Esophagus muscularis mucosa (tissue), 4 donors: ENCODE measurements around the gene HABP4. TPM values are rescaled to one million over a fixed set of nuclear protein-coding genes. Genes with fewer than 3 reads are reported as not detected.

Experiments
- DNase-seq: peaks from one replicate; pipeline ENCODE4 v3.0.0-alpha.2; 2017; ENCODE audit errors: extremely low spot score
- H3K27ac ChIP-seq, 4 donors: fragments of 200-600 bp; sonication (generic); replicated peaks in 1 of 4; 1 replicate in 3 of 4; 2 replicates in 1 of 4; pipeline ENCODE4 v1.5.1; 2016 to 2019; ENCODE audit warnings: mild to moderate bottlenecking in 1 of 4
- H3K27me3 ChIP-seq, 4 donors: fragments of 200-600 bp; sonication (generic); one replicate each; pipeline versions ENCODE4 v1.5.1 to v1.6.0; 2016 to 2019
- H3K36me3 ChIP-seq, 4 donors: fragments of 200-600 bp; sonication (generic); one replicate each; pipeline ENCODE4 v1.5.1; 2016 to 2019
- H3K4me1 ChIP-seq, 4 donors: fragments of 200-600 bp; sonication (generic); one replicate each; pipeline ENCODE4 v1.5.1; 2016 to 2019
- H3K4me3 ChIP-seq, 4 donors: fragments of 200-600 bp; sonication (generic); 1 replicate in 2 of 4; 2 replicates in 2 of 4; pipeline ENCODE4 v1.5.1; 2016 to 2019; ENCODE audit warnings: mild to moderate bottlenecking in 4 of 4, moderate library complexity in 1 of 4
- H3K9me3 ChIP-seq, 4 donors: fragments of 200-600 bp; sonication (generic); 1 replicate in 3 of 4; 2 replicates in 1 of 4; pipeline ENCODE4 v1.5.1; 2016 to 2019
- CTCF ChIP-seq, 3 experiments: fragments of 200-600 bp in 2 of 3; fragments of 450-650 bp in 1 of 3; sonication (generic) in 2 of 3; IDR thresholded peaks; one replicate each; pipeline ENCODE4 v1.5.1; 2017 to 2019; ENCODE audit warnings: antibody characterized with exemption in 3 of 3, mild to moderate bottlenecking in 2 of 3, moderate library complexity in 1 of 3
- EP300 ChIP-seq: sonication (generic); formaldehyde crosslinking; IDR thresholded peaks from one replicate; pipeline ENCODE4 v1.6.1; 2017; ENCODE audit warnings: antibody characterized with exemption
- POLR2A ChIP-seq: fragments of 450-650 bp; IDR thresholded peaks from one replicate; pipeline ENCODE4 v1.6.1; 2017; ENCODE audit warnings: antibody characterized with exemption, moderate library complexity, mild to moderate bottlenecking, low read depth
- POLR2AphosphoS5 ChIP-seq, 2 donors: sonication (generic); formaldehyde crosslinking; IDR thresholded peaks; one replicate each; pipeline ENCODE4 v1.6.1; 2017; ENCODE audit warnings: antibody characterized with exemption in 2 of 2
- WGBS: methylation state at CpG from one replicate; pipeline ENCODE4 v1.1.5; 2018; 5-methylcytosine and 5-hydroxymethylcytosine counted together
- intact Hi-C: fragments of 100-400 bp; cut with DNase I; formaldehyde crosslinking; loops from one replicate; pipeline ENCODE4 v1.15.1; 2023
- total RNA-seq, 4 donors: library from RNA; depleted of rRNA; stranded (reverse); fragments of >200 nt; gene quantifications; one replicate each; pipeline versions ENCODE4 v1.1.0 to v1.2.1, GENCODE V29; 2016

HABP4 gene
- total RNA-seq, 4 donors from 2014 or later = 38.4 to 97.2 (median 54.2) TPM

GRCh38 chr9:96418920-96419690 lies 30.9 kb upstream of the HABP4 start:
- DNase-seq = peak; percentile 92
- intact Hi-C loops = no loop called here
- Histone ChIP-seq H3K27me3 (no peaks in the 10 kb centered on the region), H3K27ac (peak overlapping the region; percentile 97 to 100 (median 100)), H3K9me3 (no peaks in the 10 kb centered on the region), H3K4me1 (peaks cover 27 to 38% (median 30%) of the 10 kb centered on the region in 4 donors), H3K36me3 (no peaks in the 10 kb centered on the region), H3K4me3 (peak overlapping the region; percentile 78 to 96 (median 90))
- 0% methylated on average over 25 of the region's 58 CpGs for WGBS
- TF ChIP-seq POLR2AphosphoS5 (IDR thresholded peaks at IDR 0.05) (peak; percentile 59 to 81), POLR2A (peak; percentile 20), EP300 (no peak), CTCF (IDR thresholded peaks at IDR 0.05) (peak in 1 of 3 experiments; percentile 8)

GRCh38 chr9:96419691-96419969 lies 30.3 kb upstream of the HABP4 start:
- Histone ChIP-seq H3K27me3 (no peaks in the 10 kb centered on the region), H3K27ac (peak overlapping the region; percentile 97 to 100 (median 100)), H3K36me3 (no peaks in the 10 kb centered on the region), H3K9me3 (no peaks in the 10 kb centered on the region), H3K4me1 (peaks cover 27 to 38% (median 30%) of the 10 kb centered on the region in 4 donors), H3K4me3 (peak overlapping the region; percentile 78 to 96 (median 90))
- intact Hi-C loops = no loop called here
- TF ChIP-seq CTCF (IDR thresholded peaks at IDR 0.05) = no peak
- TF ChIP-seq POLR2A = no peak
- WGBS = 33% methylated on average over 2 of the region's 2 CpGs
- no peak for DNase-seq

DNA sequence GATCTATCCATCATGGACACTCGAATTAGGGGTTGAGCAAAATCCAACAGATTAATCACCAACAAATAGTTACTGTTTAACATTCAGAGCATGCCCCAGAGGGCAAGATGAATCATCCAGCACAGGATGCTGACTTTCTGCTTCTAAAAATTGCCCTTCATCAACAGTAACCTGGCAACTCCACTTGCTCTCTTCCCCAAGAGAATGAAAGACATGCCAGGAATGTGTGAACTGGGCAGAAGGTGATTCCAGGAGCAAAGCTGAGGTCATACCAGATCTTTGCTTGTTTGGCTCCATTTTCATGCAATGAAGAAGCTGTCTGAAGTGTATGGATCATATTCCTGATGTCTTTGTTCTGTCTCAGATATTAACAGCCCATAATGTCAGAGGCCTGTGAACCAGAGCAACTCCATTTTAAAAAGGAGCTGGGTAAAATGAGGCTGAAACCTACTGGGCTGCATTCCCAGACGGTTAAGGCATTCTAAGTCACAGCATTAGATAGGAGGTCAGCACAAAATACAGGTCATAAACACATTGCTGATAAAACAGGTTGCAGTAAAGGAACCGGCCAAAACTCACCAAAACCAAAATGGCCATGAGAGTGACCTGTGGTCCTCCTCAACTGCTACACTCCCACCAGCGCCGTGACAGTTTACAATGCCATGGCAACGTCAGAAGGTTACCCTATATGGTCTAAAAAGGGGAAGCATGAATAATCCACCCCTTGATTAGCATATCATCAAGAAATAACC lies 29.3 kb upstream of the HABP4 start:
- peaks cover 27 to 38% (median 30%) of the 10 kb centered on the region in 4 donors for H3K4me1 ChIP-seq
- peak; percentile 74 to 82 for TF ChIP-seq POLR2AphosphoS5 (IDR thresholded peaks at IDR 0.05)
- TF ChIP-seq CTCF (IDR thresholded peaks at IDR 0.05) = no peak
- no peak for TF ChIP-seq EP300
- no peak for TF ChIP-seq POLR2A
- H3K27ac ChIP-seq = peak overlapping the region; percentile 97 to 100 (median 100)
- no peak for DNase-seq
- no peaks in the 10 kb centered on the region for H3K36me3 ChIP-seq
- no peaks in the 10 kb centered on the region for H3K27me3 ChIP-seq
- H3K9me3 ChIP-seq = no peaks in the 10 kb centered on the region
- H3K4me3 ChIP-seq = no peak overlapping the region
- 35% methylated on average over 6 of the region's 6 CpGs for WGBS
- intact Hi-C loops = no loop called here

GRCh38 chr9:96423322-96423984 lies 26.5 kb upstream of the HABP4 start:
- no peaks in the 10 kb centered on the region for H3K9me3 ChIP-seq
- no peaks in the 10 kb centered on the region for H3K36me3 ChIP-seq
- TF ChIP-seq POLR2A (no peak), CTCF (IDR thresholded peaks at IDR 0.05) (no peak), POLR2AphosphoS5 (IDR thresholded peaks at IDR 0.05) (no peak), EP300 (no peak)
- DNase-seq = no peak
- no peaks in the 10 kb centered on the region for H3K27me3 ChIP-seq
- peaks cover 21 to 24% (median 23%) of the 10 kb centered on the region in 4 donors for H3K4me1 ChIP-seq
- H3K4me3 ChIP-seq = no peak overlapping the region
- intact Hi-C loops = no loop called here
- 87% methylated on average over 8 of the region's 8 CpGs for WGBS
- H3K27ac ChIP-seq = no peak overlapping the region
